Erythroblast (primary cell): ENCODE results near the gene CYP4A22.
A peak's percentile ranks its signal among the peaks of the same experiment; 100 is the strongest.

Experiments
- DNase-seq, 2 experiments: peaks; one replicate each; lab custom pipeline; 2025; lab: John Stamatoyannopoulos, UW
- GATA1 ChIP-seq: IDR thresholded peaks from 2 replicates; pipeline ENCODE4 v1.6.1; 2011; ENCODE audit warnings: low read depth, mild to moderate bottlenecking, control low read depth, low read length, moderate library complexity
- POLR2A ChIP-seq: IDR thresholded peaks from 2 replicates; pipeline ENCODE4 v1.6.1; 2011; ENCODE audit warnings: mild to moderate bottlenecking, low read length

The CYP4A22 gene

DNA sequence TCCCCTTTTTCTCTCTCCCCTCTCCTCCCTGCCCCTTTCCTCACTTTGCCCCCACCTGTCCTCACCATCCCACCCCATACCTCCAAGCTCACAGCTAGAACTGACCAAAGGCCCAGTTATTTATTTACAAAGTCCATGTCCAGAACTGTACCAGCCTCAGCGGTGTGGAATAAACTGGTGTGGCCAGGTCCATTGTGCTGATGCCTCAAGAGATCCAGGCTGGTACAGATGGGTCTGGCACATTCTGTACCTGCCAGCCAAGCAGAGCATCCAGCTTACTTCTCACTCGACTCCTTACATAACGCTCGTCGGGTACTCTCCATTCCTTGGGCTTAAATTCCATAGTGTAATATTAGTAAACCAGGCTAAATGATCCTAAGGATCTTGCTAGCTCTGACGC is 40.8 kb downstream of the CYP4A22 start:
- DNase-seq, result no peak
- TF ChIP-seq POLR2A (no peak), GATA1 (no peak)

DNA sequence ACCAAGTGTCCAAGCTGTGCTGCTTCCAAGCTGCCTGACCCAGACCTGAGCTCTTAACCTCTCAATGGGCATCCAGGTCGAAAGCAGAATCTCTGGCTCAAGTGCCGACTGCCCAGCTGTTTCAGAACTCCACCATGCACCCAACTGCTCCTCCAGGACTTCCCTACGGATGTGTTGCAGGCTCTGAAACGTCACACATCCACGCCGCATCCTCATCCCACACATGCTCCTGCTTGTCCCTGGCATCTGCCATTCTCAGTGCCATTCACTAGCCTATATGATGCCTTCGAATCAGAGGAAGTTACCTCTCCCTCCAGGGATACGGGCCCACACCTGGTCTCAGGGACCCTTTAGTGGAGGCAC is 41.4 kb downstream of the CYP4A22 start:
- no peak for DNase-seq
- TF ChIP-seq POLR2A (no peak), GATA1 (no peak)

DNA sequence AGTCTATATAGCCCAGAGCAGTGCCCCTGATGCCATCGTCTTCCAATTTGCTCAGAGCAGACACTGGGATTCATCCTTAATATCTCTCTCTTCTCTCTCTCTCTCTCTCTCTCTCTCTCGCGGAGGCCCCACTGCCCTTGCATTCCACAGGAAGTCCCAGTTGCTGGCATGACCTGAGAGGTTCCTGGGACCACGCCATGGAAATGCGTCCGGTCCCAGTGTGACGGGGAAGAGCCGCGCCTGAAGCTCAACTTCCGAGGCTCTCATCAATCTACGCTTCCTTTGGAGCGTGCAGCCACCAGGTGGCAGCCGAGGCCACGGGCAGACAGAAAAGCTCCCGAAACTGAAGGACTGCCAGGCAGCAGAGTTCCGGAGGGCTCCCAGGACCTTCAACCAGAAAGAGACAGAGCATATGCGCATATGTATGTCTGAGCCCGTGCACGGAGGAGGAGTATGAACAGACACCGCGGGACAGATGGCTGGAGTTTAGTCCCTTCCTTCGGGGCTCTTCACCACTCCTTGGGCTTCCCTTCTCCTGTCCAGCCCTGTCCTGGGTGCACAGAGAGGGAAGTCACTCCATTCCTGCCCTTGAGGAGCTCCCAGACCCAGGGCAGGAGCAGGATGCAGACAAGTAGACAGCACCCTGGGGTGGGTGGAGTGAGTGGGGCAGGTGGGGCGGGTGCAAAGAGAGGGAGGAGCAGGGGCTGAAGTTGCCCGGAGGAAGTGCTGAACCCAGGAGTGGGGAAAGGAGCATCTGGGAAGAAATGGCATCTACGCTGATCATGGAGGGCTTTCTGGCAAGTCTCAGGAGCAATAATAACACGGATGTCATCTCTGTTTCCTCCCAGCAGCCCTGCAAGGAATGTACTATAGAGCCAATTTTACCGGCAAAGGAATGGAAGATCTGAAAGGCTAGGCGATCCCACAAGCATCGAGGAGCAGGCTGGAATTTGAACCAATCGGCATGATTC is 42.1 kb downstream of the CYP4A22 start:
- peak; percentile 94 for DNase-seq
- TF ChIP-seq GATA1 (no peak), POLR2A (peak; percentile 68)

DNA sequence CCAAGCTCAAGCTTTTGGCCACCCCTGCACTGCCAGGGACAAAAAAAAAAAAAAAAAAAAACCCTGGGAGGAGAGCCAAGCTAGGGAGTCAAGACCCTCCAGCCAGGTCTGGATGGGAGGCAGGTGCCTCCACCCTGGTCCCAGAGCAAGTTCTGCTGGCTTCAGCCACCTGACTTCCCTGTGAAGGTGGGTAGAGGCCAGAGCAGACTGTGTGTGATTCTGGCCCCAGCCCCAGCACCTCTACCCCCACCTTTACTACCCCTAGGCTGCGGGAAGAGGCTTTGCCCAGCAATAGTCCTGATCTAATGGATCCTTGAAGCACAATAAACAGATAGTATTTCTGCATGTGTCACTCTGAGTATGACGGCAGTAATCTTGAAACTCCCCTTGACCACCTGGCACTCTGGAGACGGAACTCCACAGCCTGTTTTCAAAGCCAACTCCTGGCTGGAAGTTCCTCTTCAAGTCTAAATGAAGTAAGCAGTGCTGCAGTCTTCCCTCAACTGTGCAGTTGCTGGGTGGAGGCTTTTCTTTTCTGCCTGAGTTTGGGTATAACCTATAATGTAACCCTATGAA is 42.8 kb downstream of the CYP4A22 start:
- peak; percentile 86 to 91 for DNase-seq
- no peak for TF ChIP-seq GATA1
- no peak for TF ChIP-seq POLR2A

DNA sequence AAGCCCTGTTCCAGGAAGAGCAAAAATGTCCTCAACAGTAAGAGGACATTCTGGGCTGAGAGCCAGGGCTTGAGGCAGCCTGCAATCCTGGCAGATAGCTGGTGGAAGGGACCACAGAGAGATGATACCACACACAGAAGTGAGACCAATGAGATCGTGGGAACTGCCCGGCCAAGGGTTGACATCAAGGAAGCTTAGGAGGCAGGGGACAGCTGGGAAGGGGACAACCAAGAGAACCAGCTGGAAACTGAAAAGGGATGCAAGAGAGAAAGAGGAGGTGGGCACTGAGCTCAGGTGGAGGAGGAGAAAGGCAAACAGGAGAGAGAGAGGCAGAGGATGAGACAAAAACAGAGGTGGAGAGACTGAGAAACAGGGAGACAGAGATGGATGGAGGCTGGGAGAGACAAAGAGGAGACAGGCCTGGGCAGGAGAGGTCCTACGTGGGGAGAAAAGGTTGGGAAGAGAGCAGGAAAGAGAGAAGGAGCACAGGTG is 43.4 kb downstream of the CYP4A22 start:
- peak; percentile 91 to 93 for DNase-seq
- TF ChIP-seq GATA1, result no peak
- TF ChIP-seq POLR2A, result peak; percentile 67

DNA sequence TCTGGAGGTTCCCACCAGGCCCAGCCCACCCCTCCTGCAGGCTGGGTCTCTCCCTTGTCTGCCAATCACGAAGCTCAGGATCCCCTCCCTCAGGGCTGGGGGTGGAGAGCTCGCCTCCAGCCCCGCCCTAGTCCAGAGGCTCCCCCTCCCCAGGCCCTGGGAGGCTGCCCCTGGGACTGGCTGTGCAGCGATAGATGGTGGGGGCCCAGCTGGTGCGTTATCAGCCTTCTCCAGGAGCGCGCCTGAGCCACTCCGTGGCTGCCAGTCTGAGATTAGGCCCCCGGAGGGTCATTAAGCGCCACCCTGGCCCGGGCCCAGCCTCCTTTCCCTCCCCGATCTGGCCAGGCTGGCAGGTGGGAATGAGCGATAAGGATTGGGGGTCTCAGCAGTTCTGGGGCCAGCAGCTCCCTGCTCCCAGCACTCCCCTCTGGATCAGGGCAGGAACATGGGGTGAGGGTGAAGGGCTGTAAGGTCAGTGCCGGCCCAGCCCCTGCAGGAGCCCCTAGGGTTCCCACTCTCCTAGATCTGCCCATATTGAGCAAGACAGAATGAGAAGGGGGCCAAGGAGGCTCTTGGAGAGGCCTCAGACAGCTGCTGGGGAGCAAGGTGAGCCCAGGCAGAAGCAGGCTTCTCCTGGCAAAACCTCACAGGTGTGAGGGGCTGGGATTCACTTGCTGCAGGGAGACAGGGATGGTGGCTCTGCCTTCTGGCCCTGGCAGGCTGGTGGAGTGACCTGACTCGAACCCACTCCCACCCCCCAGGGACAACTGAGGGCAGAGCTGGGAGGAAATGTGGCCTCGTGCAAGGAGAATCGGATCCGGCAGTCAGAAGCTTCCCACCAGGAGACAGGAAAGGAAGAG is 44.1 kb downstream of the CYP4A22 start:
- TF ChIP-seq POLR2A (peak; percentile 7), GATA1 (peak; percentile 99)
- peak; percentile 99 to 100 for DNase-seq

DNA sequence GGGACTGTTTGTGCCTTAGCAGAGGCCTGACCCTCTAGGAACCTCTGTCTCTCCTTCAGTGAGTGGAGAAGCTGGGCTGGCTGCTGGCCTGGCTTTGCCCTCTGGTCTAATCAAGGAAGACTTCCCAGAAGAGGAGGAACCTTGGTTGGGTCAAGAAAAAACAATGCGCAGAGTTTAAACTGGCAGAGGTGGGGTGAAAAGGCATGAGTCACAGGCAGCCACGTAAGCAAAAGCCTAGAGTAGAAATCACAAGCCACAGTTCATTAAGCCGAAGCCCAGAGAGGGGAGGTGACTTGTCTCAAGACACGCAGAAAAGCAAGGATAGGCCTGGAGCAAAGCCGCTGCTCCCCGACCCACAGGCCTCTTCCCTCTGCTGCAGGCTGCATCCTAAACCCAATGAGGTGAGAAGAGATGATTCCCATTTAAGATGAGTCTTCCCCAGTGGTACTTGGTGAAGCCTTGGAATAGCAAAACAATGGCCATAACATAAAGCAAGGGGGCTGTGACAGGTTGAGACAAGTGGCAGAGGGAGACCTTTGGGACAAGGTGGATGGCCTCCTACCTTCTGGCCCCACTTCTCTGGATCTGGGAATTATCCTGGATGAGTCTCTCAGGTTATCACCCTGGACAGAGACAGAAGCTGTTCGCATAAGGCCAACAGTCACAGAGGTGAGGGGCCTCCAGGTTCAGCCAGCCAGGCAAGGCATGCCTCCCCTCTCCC is 44.9 kb downstream of the CYP4A22 start:
- TF ChIP-seq GATA1 (no peak), POLR2A (peak; percentile 76)
- peak; percentile 90 to 93 for DNase-seq

DNA sequence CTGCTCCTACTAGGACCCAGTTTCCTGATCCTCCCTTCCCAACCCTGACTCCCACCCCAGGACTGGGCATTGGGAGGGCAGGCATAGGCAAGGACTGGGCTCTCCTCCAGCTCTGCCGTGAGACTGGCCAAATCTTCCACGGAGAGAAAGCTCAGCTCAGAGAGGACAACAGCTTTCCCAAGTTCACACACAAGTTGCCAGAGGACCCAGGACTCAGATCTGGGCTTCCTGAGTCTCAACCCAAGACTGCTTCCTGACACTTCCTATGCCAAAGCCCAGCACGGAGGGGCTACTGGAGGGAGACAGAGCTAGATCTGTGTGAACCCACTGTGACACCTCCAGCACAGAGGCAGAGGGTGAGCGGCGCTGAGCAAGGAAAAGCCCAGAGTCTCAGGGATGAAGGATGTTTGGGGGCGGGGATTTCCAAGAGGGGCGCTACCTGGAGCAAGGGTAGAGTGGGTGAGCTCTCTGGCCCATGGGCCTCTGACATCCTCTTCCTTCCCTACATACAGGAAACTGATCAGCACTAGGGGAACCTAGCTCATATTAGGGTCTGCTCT is 45.5 kb downstream of the CYP4A22 start:
- TF ChIP-seq POLR2A (no peak), GATA1 (no peak)
- DNase-seq, result peak in 1 of 2 experiments; percentile 70

DNA sequence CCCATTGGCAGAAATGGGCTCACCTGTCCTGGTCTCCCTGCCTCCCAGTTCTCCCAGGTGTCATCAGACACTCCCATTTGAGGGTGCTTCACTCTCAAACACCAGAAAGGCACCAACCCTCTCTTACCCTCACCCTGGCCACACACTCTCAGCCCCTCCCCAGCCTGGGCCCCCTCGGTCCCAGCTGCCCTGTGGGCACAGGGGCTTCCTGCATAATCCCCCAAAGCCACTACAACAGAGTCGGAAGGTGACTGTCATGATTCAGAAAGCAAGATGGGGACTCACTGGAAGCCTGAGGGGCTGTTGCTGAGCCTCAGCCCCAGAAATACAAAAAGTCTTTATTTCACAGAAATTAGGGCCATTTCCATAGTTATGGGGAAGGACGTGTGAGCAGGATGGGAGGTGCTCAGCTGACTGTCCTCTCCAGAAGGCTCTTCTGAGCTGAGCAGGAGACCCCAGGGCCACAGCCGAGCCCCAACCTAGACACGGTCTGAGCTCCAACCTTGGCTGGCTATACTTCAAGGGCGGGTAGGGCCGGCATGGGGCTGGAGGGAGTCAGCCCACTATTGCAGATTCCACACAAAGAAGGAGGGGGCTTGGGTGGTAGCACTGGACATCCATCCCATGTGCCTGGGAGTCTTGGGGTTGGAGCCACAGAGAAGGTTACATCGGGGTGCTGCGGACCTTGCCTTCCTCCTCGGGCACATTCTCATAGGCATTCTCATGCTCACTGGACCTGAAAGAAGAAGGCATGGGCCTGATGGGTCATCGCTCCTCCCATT is 46.3 kb downstream of the CYP4A22 start:
- TF ChIP-seq POLR2A, result no peak
- no peak for TF ChIP-seq GATA1
- no peak for DNase-seq

DNA sequence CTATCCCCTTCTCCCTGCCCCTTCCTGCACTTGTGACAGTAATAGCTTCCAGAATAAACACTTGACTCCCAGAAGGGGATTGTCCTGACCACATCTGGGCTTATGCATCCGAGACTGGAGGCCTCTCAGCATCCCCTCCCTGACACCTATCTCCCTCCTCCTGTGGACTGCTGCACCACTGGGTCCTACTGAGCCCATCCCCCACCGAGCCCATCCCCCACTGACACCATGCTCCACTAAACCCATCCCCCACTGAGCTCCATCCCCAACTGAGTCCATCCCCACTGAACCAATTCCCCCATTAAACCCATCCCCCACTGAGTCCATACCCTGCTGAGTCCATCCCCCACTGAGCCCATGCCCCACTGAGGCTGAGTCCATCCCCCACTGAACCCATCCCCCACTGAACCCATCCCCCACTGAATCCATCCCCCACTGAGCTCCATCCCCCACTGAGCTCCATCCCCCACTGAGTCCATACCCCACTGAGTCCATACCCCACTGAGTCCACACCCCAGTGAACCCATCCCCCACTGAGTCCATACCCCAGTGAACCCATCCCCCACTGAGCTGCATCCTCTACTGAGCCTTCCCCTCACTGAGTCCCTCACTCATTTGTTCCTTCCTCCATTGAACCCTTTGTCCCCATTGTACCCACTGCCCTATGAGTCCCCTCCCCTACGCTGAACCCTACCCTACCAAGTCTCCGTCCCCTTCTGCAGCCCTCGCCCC is 47.0 kb downstream of the CYP4A22 start:
- TF ChIP-seq GATA1, result no peak
- TF ChIP-seq POLR2A, result no peak
- DNase-seq, result peak; percentile 57 to 60

DNA sequence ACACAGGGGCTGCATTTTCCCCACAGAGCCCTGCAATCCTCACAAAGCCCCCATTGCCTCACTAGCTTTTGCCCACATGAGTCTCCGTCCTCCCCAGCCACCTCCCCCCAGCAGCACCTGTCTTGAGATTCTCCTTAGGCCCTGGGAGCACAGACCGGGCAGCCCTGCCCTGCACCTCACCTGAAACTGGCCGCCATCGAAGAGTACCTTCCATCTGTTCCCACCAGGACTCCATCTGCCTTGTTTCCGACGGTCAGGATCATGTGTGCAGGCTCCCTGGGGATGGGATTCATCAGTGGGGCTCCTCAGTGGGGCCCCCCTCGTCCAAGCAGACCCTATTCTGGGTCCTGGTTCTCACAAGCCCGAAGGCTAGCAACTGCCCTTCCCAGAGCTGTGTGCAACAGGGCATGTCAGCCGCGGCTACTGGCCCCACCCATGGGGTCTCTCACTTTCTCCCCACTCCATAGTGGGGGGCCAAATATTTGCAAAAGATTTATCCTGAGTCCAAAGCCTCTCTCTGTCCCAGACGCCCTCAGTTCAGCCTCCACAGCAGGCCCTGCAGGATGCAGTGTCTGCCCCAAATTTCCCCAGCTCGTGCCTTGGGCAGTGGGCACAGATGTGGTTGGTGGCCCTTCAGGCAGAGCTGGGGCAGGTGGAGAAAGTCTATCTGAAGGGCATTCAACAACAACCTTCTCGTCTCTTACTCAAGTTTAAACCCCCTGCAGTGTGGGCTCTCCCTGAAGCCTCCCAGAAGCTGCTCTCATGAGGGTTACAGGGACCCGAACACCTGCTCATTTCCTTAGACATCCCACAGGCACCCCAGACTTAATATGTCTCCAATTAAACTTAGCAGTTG is 47.8 kb downstream of the CYP4A22 start:
- TF ChIP-seq POLR2A (no peak), GATA1 (no peak)
- DNase-seq, result no peak
